ENCODE results near the gene ARTN. TPM values are rescaled to one million over a fixed set of nuclear protein-coding genes. Genes with fewer than 3 reads are reported as not detected.

The ARTN gene
- total RNA-seq, 1 experiment from 2014 or later: 10.6 TPM

- Histone ChIP-seq H4K8ac (replicated peaks; ENCODE audit: insufficient read length, low read depth, low read length) (no peak overlapping the region), H3K4me2 (ENCODE audit: insufficient read depth, insufficient read length, low read length) (no peak overlapping the region), H2AK5ac (ENCODE audit: insufficient read length, low read length) (no peak overlapping the region), H3K23me2 (ENCODE audit: insufficient read length, low read depth, low read length, poor library complexity, severe bottlenecking) (no peaks in the 10 kb centered on the region), H3K14ac (ENCODE audit: insufficient read depth, low read length) (no peak overlapping the region), H4K5ac (ENCODE audit: insufficient read length, low read depth, low read length) (no peak overlapping the region), H3K23ac (ENCODE audit: insufficient read length, low read depth, low read length) (no peak overlapping the region), H3K79me2 (ENCODE audit: insufficient read depth, low read length) (no peaks in the 10 kb centered on the region), H3T11ph (ENCODE audit: low read length) (no peak overlapping the region), H4K20me1 (ENCODE audit: control insufficient read depth, insufficient read depth, insufficient read length) (no peaks in the 10 kb centered on the region), H2BK12ac (ENCODE audit: insufficient read length, low read depth, low read length) (no peak overlapping the region), H3K27ac (ENCODE audit: insufficient read length, low read depth, low read length) (no peak overlapping the region), H3K18ac (ENCODE audit: insufficient read length, low read depth, low read length) (no peak overlapping the region), H3K9me3 (ENCODE audit: control insufficient read depth, low read depth, low read length) (no peaks in the 10 kb centered on the region), H2BK5ac (ENCODE audit: insufficient read length, low read length) (no peak overlapping the region), H2BK15ac (ENCODE audit: low read depth, low read length) (no peak overlapping the region), H4K91ac (ENCODE audit: insufficient read length, low read depth, low read length) (no peak overlapping the region), H3K56ac (ENCODE audit: insufficient read length, low read depth, low read length) (no peak overlapping the region), H3K4me1 (ENCODE audit: insufficient read depth, low read length) (no peaks in the 10 kb centered on the region), H3K27me3 (ENCODE audit: insufficient read depth, low read length) (no peaks in the 10 kb centered on the region), H2AFZ (ENCODE audit: low read length) (no peak overlapping the region), H3K79me1 (ENCODE audit: insufficient read depth, low read depth, low read length, poor library complexity, severe bottlenecking) (no peaks in the 10 kb centered on the region), H3K4ac (ENCODE audit: low read depth, low read length) (no peak overlapping the region), H2BK120ac (ENCODE audit: low read depth, low read length, poor library complexity, severe bottlenecking) (no peak overlapping the region), H3K9ac (ENCODE audit: extremely low read depth, insufficient read length, low read length) (no peak overlapping the region), H2BK20ac (ENCODE audit: low read depth, low read length, poor library complexity, severe bottlenecking) (no peak overlapping the region)
- no peak for TF ChIP-seq CTCF (conservative IDR thresholded peaks at IDR 0.05)
- Mint-ChIP-seq H3K27ac (no peak overlapping the region), H3K9me3 (no peaks in the 10 kb centered on the region), H3K27me3 (ENCODE audit: low read depth) (no peaks in the 10 kb centered on the region), H3K4me3 (no peak overlapping the region), H3K36me3 (ENCODE audit: insufficient read depth in 1 of 3, low read depth in 3 of 3) (peaks cover 1 to 18% (median 13%) of the 10 kb centered on the region in 3 experiments; a peak in 5 of 7 replicates), H3K4me1 (no peaks in the 10 kb centered on the region)
- DNase-seq: no peak
- WGBS (ENCODE audit: extremely low coverage, insufficient read length, low lambda C conversion rate): no CpG with 5 or more reads among the region's 2 CpGs
These were observed 28.7 kb downstream of the ARTN start for GRCh38 chr1:43962324-43962723.
